ENCODE measurements around the gene NEURL1. TPM values are rescaled to one million over a fixed set of nuclear protein-coding genes. Genes with fewer than 3 reads are reported as not detected.
"Not testable (repeated sequence)": the region's sequence is repeated elsewhere in the genome, so short reads cannot be mapped to it uniquely, and the experiment has no call there.

NEURL1 gene
- total RNA-seq, 1 experiment from 2014 or later, result 0.95 TPM

- in situ Hi-C loops (cut with HindIII; ENCODE audit: low sequenced_read_pairs); DNase-seq (ENCODE audit: low spot score): not testable (repeated sequence)
These were observed 6.7 kb upstream of the NEURL1 start for GRCh38 chr10:103486635-103487409.

- in situ Hi-C loops (cut with HindIII; ENCODE audit: low sequenced_read_pairs), result no loop called here
- DNase-seq (ENCODE audit: low spot score), result no peak
These were observed 6.1 kb upstream of the NEURL1 start for GRCh38 chr10:103487410-103487708.

DNA sequence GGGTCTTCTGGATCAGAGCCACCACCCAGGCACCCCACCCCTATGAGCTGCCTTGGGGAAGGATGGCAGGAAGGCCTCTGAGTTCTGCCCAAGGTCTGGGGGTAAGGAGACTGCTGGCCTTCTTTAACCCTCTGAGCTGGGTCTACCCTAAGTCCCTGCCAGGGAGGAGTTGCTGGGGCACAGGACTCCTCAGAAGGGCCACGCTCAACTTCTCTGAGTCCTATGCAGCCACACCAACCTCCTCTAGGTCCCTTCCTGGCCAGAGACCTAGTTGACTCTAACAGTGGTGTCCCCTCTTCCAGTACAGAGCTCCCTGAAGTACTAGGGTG, 2.6 kb upstream of the NEURL1 start:
- in situ Hi-C loops (cut with HindIII; ENCODE audit: low sequenced_read_pairs), result loop anchor here (5.0 kb wide), 1 partner anchor 39 kb away; the partner anchor contains the start of gene CALHM2
- DNase-seq (ENCODE audit: low spot score), result no peak

GRCh38 chr10:103491729-103492364, 1.7 kb upstream of the NEURL1 start:
- DNase-seq (ENCODE audit: low spot score), result no peak
- in situ Hi-C loops (cut with HindIII; ENCODE audit: low sequenced_read_pairs), result loop anchor here (5.0 kb wide), 1 partner anchor 40 kb away; the partner anchor contains the start of gene CALHM2

GRCh38 chr10:103492655-103493261, 747 bp upstream of the NEURL1 start:
- in situ Hi-C loops (cut with HindIII; ENCODE audit: low sequenced_read_pairs), result loop anchor here (5.0 kb wide), 1 partner anchor 40 kb away; the partner anchor contains the start of gene CALHM2
- DNase-seq (ENCODE audit: low spot score), result peak; percentile 20

DNA sequence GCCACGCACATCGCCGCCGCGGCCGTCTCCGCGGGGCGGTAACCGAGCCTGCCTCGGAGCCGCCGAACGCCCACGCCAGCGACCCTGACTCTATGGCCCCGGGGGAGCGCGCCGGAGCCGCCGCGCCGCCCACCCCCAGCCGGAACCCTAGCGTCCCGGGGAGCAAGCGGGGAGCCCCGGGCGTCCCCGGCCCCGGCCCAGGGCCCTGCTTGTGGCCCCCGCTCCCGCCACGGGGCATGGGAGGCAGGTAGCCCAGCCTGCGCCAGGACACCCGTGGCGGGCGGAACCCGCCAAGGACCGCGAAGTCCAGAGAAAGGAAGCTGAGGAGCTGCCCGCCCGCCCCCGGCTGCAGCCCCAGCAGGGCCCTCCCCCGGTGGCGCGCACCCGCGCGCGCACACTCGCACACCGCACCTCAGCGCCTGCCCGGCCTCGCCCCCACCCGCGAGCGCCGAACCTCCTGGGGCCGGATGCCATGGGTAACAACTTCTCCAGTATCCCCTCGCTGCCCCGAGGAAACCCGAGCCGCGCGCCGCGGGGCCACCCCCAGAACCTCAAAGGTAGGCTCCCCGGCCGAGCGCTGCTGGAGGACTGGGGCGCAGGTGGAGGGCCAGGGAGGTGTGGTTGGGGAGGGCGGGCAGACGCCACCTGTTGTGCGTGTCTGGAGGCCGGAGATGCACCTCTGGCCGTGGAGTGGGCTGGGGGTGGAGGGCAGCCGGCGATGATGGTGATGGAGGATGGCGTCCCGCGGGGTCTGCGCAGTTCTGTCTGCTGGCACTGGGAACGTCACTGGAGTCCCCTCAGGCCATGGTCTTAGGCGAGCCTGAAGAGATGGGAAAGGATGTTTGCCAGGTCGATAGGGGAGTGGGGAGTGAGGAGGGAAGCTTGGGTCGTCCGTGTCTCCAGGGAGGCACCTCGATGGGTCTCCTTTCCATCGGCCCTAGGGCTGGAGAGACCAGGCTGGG, 692 bp downstream of the NEURL1 start:
- peak; percentile 51 for DNase-seq (ENCODE audit: low spot score)
- in situ Hi-C loops (cut with HindIII; ENCODE audit: low sequenced_read_pairs), result loop anchor here (5.0 kb wide), 1 partner anchor 42 kb away; the partner anchor contains the start of gene CALHM2

DNA sequence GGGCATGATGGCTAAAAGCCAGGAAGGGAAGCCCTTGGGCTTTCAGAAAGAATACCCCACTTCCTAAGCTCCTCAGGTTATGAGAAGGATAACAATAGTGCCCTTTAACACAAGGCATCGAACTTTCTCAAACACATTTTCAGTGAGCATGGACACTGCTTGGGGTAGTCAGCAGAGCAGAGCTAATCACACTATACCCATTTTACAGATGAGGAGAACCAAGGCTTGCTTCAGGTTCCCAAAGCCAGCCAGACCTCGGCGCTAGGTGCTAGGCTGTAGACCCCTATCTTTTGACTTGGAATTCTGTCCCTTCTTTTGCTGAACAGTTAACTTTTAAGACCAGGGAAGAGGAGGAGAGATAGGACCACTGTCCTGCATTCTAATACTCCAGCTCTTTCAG, 1.8 kb downstream of the NEURL1 start:
- DNase-seq (ENCODE audit: low spot score), result no peak
- in situ Hi-C loops (cut with HindIII; ENCODE audit: low sequenced_read_pairs), result no loop called here

- in situ Hi-C loops (cut with HindIII; ENCODE audit: low sequenced_read_pairs), result no loop called here
- peak; percentile 37 for DNase-seq (ENCODE audit: low spot score)
These were observed 3.8 kb downstream of the NEURL1 start for GRCh38 chr10:103497161-103497915.

GRCh38 chr10:103498936-103499638, 5.6 kb downstream of the NEURL1 start:
- no peak for DNase-seq (ENCODE audit: low spot score)
- in situ Hi-C loops (cut with HindIII; ENCODE audit: low sequenced_read_pairs), result no loop called here

DNA sequence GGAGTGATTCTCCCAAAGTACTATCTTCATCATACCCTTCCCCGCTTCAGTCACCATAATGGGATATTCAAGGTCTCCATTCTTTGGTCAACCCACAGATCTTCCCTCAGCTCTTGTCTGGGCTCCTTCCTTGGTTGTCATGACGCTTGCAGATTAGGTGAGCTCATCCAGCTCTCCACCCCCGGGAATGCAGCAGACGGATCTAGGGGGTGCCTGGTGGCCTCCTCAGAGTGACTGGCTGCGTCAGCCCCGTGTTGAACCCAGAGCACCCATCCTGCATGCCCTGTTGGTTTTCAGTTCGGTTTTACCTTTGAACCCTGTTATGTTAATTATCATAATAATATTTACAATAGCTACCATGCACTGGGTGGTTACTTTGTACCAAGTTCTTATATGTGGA, 6.4 kb downstream of the NEURL1 start:
- DNase-seq (ENCODE audit: low spot score), result no peak
- in situ Hi-C loops (cut with HindIII; ENCODE audit: low sequenced_read_pairs), result no loop called here

- in situ Hi-C loops (cut with HindIII; ENCODE audit: low sequenced_read_pairs), result no loop called here
- DNase-seq (ENCODE audit: low spot score), result no peak
These were observed 7.0 kb downstream of the NEURL1 start for GRCh38 chr10:103500481-103500880.

GRCh38 chr10:103501186-103501585, 7.7 kb downstream of the NEURL1 start:
- DNase-seq (ENCODE audit: low spot score), result peak; percentile 24
- in situ Hi-C loops (cut with HindIII; ENCODE audit: low sequenced_read_pairs), result no loop called here

- in situ Hi-C loops (cut with HindIII; ENCODE audit: low sequenced_read_pairs), result no loop called here
- DNase-seq (ENCODE audit: low spot score), result peak; percentile 92
These were observed 9.6 kb downstream of the NEURL1 start for GRCh38 chr10:103502849-103503660.

DNA sequence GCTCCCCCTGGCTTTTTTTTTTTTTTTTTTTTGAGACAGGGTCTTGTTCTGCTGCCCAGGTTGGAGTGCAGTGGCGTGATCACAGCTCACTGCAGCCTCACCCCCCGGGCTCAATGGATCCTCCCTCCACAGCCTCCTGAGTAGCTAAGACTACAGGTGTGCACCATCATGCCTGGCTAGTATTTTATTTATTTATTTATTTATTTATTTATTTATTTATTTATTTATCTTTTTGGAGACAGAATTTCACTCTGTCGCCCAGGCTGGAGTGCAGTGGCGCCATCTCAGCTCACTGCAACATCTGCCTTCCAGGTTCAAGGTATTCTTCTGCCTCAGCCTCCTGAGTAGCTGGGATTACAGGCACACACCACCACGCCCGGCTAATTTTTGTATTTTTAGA, 10.3 kb downstream of the NEURL1 start:
- in situ Hi-C loops (cut with HindIII; ENCODE audit: low sequenced_read_pairs); DNase-seq (ENCODE audit: low spot score): not testable (repeated sequence)

DNA sequence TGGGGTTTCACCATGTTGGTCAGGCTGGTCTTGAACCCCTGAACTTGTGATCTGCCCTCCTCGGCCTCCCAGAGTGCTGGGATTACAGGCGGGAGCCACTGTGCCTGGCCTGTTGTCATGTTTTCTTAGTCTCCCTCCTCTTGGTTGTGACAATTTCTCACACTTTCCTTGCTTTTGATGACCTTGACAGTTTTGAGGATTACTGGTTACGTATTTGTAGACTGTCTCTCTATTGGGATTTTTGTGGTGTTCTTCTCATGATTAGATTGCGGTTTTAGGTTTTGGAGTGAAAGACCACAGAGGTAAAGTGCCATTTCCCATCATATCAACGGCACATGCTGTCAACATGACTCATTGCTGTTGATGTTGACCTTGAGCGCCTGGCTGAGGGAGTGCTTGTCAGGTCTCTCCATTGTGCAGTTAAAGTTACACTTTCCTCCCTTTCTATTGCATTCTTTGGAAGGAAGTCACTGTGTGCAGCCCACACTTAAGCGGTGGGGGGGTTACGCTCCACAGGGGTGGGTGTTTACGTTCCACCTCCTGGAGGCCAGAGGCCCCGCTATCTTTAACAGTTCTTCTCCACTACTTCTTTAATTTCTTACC, 10.8 kb downstream of the NEURL1 start:
- in situ Hi-C loops (cut with HindIII; ENCODE audit: low sequenced_read_pairs), result no loop called here
- DNase-seq (ENCODE audit: low spot score), result no peak

DNA sequence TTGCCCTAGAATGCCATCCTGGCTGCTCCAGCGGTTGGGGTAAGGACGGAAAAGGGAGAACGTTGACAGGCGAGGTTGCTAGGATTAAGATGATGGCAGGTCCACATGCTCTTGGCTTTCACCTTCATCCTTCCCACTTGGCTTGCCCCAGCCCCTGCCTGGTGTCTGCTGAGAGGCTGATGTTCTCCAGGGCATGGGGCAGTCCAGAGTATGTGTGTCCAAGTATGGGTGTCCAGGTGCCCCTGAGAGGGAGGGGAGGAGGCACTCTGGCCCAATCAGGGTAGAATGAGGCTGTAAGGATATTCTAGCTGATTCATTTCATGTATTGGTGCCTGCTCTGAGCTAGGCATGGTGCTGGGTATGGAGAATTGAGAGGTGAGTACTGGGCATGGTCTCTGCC, 12.6 kb downstream of the NEURL1 start:
- in situ Hi-C loops (cut with HindIII; ENCODE audit: low sequenced_read_pairs), result no loop called here
- no peak for DNase-seq (ENCODE audit: low spot score)

Measured in G401 (cell line).